NCI-H1436 (cell line): ENCODE data around the gene AP3B1.
"Not testable (repeated sequence)": the region's sequence is repeated elsewhere in the genome, so short reads cannot be mapped to it uniquely, and the experiment has no call there.

Source experiments
- DNase-seq: peaks from one replicate; lab custom pipeline; 2025; lab: John Stamatoyannopoulos, UW

The AP3B1 gene

DNA sequence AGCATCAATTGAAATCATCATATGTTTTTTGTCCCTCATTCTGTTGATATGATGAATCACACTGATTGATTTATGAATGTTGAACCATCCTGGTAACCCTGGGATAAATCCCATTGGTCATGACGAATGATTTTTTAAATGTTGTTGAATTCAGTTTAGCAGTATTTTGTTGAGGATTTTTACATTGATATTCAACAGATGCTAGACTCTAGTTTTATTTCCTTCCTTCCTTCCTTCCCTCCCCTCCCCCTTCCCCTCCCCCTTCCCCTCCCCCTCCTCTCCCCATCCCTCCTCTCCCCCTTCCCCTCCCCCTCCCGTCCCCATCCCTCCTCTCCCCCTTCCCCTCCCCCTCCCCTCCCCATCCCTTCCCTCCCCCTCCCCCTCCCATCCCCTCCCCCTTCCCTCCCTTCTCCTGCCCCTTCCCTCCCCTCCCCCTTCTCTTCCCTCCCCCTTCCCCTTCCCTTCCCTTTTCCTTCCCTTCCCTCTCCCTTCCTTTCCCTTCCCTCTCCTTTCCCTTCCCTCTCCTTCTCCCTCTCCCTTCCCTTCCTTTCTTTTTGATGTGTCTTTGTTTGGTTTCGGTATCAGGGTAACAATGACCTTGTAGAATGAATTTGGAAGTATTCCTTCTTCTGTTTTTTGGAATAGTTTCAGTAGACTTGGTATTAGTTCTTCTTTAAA, 142.8 kb downstream of the AP3B1 start:
- DNase-seq, result no peak

DNA sequence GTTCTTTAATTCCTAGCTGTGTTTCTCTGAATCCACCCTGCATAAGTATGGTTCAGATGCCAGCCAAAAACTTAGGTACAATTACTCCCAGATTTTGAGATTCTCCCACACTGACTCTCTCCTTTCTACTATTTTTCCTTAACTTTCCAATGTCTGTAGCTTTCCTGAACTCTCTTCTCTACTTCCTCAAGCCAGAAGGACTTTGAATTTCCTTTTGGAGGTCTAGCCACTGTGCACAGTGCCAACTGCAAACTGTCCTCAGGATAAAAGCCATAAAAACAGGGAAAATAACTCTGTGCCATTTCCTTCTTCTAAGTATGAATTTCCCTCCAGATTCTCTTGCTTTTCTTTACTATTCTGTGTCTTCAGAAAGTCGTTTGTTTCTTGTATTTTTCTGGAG, 157.2 kb downstream of the AP3B1 start:
- no peak for DNase-seq

DNA sequence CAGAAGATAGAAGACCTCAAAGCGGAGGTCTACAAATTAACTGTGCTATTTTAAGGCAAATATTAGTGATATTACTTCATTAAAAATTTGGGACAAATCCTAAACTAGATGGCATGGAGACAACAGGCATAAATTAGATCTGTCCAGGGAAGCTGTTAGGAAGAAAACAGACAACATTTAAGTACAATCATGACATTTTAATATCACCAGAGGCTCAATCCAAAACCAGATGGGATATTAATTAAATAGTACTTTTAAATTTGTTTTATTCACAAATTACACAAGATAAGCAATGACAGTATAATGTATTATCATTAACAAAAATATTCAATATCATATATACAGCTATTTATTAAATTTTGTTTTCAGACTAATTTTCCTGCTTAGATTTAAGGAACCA, 161.1 kb downstream of the AP3B1 start:
- DNase-seq, result no peak

DNA sequence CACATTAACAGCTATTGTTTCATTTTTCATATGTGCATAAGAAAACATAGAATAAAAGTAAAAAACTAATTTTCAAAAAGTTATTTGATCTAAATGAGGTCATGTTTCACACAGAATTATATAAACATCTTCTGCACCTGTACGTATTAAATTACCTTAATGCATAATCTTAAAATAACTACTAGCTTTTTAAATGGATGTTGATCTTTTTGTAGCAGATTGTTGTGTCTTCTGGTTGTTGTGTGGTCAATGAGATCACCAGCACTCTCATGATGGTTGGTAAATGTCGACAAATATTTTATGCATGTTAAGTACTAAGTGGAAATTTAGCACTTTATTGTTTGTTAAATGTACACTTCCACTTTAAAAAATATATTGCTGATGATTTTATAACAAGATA, 162.0 kb downstream of the AP3B1 start:
- no peak for DNase-seq

DNA sequence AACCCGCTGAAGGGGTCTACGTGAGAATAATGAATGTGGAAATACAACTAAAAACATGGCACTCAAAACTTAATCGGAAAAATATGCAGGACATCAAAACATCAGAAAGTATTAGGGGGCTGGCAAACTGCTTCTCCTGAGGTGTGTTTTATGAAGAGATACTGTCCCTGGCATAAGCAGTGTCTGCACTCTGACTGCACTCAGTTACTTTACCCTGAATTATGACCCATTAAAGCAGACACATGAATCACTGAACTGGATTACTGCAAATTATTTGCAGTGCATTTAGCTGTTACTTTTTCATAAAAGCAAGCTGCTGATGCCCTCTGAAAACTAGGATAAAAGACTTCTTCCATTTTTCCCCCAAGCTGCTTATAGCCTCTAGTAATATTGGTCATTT, 164.9 kb downstream of the AP3B1 start:
- DNase-seq, result peak; percentile 24

DNA sequence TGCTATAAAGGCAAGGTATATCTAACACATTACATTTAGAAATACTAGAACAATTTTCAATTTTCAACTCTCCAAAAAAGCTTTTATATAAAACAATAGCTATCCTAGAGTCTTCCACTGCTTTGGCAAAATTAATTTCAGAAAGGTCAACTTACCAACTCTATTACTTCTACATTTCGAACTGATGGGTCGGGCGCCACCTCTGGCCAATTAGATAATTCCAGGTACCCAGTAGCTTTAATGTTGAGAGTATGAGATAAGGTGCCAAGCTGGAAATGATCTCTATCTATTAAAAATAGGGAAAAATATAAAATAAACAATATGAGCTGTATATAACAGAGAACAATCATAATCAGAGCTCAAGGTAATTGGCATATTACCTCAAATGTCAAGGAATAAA, 166.6 kb downstream of the AP3B1 start:
- DNase-seq, result no peak

DNA sequence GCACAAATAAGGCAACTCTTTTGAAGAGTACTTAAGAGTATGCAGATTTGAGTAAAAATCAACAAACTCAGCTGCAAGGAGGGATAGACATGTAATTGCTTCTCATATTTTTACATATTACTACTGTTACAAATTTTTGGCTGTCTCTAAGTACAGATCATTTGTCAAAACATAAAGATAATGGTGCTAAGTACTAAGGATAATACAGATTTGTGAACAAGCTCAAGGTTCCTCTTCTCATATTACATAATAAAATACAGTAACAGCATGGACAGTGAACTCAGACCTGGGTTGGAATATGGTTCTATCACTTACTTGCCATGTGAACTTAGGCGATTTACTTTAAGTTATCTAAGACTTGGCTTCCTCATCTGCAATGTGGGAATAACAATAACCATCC, 168.0 kb downstream of the AP3B1 start:
- no peak for DNase-seq

DNA sequence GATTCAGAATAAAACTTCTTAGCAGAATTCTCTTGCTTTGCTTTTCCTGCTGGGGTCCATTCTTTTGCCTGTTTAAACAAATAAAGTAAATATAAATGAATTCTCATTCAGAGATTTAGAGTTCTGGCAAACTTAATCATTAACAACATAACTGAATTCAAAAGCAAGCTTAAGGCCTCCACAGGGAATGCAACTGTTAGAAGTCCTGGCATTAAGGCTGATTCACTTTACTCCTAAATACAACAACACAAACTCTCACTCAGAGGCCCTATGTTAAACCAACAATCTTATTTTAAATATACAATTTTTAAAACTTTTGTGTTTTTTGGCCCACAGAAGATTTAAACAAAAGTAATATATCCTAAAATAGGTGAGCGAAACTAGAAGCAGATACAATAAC, 178.3 kb downstream of the AP3B1 start:
- DNase-seq, result no peak

DNA sequence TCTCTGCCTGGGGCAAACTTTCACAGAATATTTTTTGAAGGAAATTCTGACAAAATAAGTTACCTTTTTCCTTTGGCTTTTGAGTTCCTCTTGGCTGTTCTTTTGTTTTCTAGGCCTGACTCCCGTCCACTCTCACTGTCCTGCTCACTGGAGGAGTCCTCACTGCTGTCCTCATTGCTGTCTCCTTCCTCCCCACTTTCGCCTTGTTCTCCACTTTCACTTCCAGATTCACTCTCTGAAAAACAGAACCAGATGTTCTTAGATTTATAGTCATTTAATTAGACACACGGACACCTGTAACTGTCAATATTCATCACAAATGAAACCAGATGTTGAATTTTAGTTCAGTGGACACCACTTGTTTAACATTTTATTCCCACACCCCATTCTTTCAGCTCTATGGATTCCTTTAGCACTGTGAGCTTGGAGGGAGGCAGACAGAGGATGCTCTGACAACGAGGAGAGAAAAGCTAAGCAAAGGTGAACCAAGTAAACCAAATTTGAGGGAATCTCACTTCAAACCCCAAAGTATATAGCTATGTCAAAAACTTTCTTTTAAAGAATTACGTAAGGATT, 180.7 kb downstream of the AP3B1 start:
- DNase-seq, result no peak

DNA sequence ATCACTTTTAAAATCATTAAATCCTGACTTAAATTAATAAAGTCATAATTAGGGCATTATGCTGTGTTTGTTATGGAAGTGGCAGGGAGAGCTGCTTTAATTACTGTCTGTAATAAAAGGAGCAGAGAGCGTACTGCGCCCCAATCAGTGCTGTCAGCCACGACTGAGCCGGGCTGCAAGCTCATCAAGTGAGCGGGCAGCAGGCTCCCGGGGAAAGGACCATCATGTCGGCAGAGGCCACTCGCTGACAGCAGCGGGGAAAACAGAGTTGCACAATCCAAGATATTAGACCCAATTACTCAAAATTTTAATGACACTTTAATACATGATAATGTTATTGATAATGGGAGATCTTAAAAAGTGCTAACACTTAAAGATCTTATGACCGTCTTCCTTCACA, 181.6 kb downstream of the AP3B1 start:
- no peak for DNase-seq

DNA sequence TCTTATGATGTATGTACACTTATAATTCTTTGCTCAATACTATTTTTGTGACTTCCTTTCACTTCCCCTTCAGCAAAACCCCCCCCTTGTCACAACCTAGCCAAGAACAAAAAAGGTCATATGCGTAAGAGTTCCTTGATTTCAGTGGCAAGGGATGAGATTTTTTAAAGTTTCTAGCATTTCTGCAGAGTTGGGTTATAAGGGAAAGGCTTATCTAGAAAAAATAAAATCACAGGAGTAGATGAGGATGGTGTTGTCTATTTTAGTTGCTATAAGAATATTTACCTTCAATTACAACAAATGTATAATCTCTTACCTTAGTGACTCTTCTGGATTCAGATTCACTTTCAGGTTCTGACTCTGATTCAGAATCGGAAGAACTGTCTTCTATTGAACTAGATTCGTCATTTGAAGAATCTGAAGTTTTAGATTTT, 184.6 kb downstream of the AP3B1 start:
- no peak for DNase-seq

DNA sequence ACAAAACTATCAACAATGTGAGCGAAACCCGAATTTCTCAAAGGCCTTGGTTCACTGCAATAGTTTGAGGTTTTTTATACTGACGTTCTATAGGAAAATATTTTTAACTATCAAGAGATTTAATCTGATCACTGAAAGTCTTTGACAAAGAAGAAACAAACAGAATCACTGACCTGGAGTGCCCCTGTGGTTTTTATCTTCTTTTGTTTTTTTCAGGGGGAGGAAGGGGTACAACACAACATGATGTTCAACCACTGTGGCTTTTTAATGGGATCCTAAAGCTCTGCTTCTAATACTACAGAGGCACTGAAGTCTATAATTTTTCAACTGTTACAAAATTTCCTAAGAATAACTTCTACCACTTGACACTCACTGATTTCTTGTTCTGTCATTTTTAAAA, 185.9 kb downstream of the AP3B1 start:
- no peak for DNase-seq

DNA sequence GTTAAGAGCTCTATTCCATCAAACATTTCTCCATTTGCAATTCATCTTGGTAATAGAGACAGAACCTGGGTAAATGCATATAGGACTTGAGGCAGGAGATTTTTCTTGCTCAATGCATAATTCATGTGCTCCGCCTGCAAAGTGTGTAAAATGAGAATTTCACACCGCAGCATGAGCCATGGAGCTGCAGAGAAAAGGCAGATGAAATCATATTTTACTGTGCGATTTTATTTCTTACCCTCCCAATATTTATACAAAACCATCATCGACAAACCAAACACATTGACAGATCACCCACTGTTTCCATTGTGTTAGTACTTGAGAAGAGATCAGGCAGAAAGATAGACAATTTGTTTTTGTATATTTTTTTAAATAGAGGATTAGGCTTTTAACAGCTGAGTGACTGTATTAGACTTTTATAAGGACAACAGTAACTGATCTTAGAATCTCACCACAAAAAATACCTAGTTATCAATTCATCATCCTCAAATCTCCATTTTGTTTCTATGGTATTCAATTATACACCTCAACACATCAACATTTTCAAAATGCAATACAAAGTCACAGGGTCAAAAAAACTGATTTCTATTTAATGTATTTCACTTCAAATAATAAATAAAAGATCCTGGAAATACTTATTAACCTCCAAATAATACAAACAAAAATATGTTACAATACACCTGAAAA, 191.1 kb downstream of the AP3B1 start:
- no peak for DNase-seq

DNA sequence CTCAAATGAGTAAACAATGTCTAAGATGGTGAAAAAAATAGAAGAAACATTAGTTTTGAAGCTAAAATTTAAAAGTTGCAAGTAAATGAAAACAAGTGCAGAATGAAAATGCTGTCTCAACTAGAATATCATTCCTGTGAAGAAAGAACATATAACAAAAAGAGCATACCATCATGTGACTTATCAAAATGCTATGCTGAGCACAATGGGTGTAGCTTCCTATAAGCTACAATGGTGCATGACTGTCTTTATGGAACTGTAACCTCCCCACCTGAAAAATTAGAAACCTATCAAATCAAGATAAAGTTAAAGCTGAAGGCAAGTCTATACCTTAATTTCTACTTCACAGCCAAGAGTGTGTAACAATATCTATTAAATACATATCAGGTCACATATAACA, 192.0 kb downstream of the AP3B1 start:
- no peak for DNase-seq

DNA sequence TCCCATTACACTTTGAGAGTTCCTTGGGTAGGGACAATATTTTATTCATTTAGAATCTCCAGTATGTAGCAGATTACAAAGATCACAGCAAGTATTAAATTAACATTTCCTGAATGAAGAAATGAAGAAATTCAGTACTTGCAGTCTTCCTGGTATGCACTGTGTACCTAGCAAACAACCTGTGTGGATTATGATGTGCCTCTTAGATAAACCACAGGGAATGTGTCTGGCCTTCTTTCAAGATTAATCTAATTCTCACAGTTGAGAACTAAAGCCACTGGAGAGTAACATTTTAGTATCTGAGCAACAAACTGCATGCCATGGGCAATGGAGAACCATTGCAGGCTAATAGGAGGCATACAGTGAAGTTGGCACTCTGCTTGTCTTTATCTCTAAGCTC, 199.4 kb downstream of the AP3B1 start:
- no peak for DNase-seq

DNA sequence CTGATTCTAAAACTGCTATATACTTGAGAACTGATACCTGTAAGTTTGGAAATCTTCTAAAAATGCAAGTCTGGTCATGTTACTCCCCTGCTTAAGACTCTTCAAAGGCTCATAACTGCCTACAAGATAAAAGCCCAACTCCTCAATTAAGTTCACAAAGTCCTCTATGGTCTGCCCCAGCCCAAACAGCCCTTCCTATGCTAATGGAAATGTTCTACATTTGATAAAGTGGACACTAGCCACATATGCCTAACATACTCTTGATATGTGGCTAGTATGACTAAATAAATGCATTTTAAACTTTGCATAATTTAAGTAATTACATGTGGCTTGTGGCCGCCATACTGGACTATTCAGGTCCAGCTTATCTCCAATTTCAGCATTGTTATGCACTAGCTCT, 204.5 kb downstream of the AP3B1 start:
- no peak for DNase-seq

DNA sequence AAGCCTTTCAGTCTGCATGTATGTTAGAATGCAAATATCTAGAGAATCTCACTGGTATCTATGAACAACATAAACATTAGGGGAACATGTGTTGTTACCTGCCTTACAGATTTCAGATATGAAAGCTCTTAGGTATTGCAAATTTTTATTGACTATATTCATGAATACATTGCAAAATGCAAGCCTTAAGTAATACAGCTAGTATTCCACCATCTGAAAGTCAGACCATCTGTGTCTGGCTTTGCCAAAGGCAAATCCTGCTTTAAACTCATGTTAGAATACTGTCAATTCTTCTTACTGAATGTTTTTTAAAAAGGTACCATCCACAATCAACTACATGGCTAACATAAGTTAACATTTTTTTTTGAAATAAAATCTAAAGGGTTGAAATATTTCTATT, 215.6 kb downstream of the AP3B1 start:
- no peak for DNase-seq

DNA sequence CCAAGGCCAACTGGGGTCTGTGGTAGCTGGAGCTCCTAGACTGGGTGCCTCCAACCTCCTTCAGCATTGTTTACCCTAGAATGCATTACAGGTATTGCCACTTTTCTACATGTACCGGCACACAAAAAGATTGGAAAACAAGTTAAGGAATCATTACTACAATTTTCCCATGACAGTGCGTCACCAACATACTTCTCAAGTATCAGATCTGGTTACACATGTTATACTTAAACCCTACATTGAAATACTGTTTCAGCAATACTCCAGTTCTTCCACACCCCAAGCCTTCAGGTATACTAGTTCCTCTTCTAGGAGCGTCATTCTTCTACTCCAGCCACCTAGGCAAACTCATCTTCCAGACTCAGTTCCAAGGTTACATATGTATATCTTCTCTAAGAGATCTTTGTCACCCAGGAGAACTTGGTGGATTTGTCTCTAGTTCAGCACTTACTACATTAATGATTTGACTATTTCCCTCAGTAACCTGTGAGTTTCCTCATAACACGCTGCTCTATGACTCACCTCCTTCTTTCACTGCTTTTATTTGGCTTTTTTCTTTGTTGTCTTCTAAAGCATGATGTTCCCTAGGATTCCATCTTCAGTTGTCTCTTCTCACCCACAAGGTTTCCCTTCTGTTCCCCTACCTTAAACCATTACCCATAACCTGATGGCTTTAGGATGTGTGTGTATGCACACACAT, 217.0 kb downstream of the AP3B1 start:
- DNase-seq, result no peak

DNA sequence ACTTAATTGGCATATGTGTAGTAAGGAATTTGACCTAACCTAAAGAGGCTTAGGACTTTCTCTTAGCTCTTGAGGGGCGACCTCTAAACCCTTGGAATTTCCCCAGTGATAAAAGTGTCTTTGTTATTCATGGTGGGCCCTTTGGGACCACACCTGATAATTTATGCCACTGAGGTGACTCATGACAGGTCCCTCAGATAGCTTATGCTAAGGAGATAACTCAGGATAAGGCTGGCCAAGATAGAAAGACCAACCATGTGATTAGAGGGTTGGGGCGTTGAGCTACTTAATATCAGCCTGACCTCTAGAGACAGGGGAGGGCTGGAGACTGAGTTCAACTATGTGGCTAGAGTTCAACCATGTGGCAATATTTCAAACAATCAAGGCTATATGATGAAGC, 218.1 kb downstream of the AP3B1 start:
- DNase-seq, result no peak

DNA sequence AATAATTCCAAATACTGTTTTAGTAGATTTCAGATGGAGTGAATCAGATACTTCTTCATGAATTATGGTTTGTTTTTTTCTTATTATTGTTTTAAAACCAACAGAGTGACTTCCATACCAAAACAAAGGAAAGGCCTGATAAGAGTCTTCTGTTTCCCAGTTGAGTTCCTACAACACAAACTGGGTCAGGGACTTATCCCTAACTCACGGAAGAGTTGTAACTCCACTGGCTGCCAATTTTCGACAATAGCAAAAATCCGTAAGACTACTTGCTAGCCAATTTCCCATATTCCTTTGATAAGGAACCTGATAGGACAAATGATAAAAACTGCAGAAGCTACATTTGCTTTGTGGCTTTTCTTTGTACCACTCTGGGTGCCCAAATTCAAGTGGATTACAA, 219.2 kb downstream of the AP3B1 start:
- DNase-seq, result no peak

DNA sequence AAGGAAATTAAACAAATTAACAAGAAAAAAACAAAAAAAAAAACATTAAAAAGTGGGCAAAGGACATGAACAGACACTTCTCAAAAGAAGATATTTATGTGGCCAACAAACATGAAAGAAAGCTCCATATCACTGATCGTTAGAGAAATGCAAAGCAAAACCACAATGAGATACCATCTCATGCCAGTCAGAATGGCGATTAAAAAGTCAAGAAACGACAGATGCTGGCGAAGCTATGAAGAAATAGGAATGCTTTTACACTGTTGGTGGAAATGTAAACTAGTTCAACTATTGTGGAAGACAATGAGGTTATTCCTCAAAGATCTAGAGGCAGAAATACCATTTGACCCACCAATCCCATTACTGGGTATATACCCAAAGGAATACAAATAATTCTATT, 223.8 kb downstream of the AP3B1 start:
- DNase-seq, result not testable (repeated sequence)

DNA sequence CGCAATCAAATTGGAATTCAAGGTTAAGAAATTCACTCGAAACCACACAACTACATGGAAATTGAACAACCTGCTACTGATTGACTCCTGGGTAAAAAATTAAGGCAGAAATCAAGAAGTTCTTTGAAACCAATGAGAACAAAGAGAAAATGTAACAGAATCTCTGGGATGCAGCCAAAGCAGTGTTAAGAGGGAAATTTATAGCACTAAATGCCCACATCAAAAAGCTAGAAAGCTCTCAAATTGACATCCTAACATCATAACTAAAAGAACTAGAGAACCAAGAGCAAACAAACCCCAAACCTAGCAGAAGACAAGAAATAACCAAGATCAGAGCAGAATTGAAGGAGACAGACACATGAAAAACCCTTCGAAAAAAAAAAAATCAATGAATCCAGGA, 226.9 kb downstream of the AP3B1 start:
- DNase-seq, result not testable (repeated sequence)

DNA sequence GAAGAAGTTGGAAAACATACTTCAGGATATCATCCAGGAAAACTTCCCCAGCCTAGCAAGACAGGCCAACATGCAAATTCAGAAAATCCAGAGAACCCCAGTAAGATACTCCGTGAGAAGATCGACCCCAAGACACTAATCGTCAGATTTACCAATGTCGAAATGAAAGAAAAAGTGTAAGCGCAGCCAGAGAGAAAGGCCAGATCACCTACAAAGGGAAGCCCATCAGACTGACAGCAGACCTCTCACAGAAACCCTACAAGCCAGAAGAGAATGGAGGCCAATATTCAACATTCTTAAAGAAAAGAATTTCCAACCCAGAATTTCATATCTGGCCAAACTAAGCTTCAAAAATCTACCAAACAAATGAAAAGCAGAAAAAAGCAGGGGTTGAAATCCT, 227.8 kb downstream of the AP3B1 start:
- not testable (repeated sequence) for DNase-seq
